Endodermal cell (in vitro differentiated cells): ENCODE results near the gene RHOB. TPM values are rescaled to one million over a fixed set of nuclear protein-coding genes. Genes with fewer than 3 reads are reported as not detected.

Experiments
- DNase-seq: peaks from one replicate; pipeline ENCODE4 v3.0.0-alpha.2; 2017
- H3K27ac ChIP-seq: 2 replicates; pipeline ENCODE4 v1.5.1; 2013; ENCODE audit warnings: mild to moderate bottlenecking, low read depth, low read length, moderate library complexity
- H3K27me3 ChIP-seq: 2 replicates; pipeline ENCODE4 v1.6.1; 2013; ENCODE audit warnings: mild to moderate bottlenecking, low read length, moderate library complexity; ENCODE audit not compliant: insufficient read depth, control insufficient read depth, poor library complexity, severe bottlenecking
- H3K36me3 ChIP-seq: 2 replicates; pipeline ENCODE4 v1.7.0; 2013; ENCODE audit warnings: mild to moderate bottlenecking, low read length, moderate library complexity; ENCODE audit not compliant: control insufficient read depth, insufficient read depth
- H3K4me1 ChIP-seq: one replicate; pipeline ENCODE4 v1.7.0; 2013; ENCODE audit warnings: low read length; ENCODE audit not compliant: control insufficient read depth, insufficient read depth
- H3K4me3 ChIP-seq: 2 replicates; pipeline ENCODE4 v1.5.1; 2013; ENCODE audit warnings: mild to moderate bottlenecking, low read length, moderate library complexity
- H3K9ac ChIP-seq: 2 replicates; pipeline ENCODE4 v1.6.1; 2013; ENCODE audit warnings: mild to moderate bottlenecking, low read length, moderate library complexity; ENCODE audit not compliant: poor library complexity, severe bottlenecking; ENCODE audit errors: extremely low read depth
- H3K9me3 ChIP-seq: 2 replicates; pipeline ENCODE4 v1.6.1; 2013; ENCODE audit warnings: mild to moderate bottlenecking, low read length, moderate library complexity; ENCODE audit not compliant: control insufficient read depth
- H3K27ac Mint-ChIP-seq: 2 replicates; pipeline ENCODE4 v1.8.0; 2020; ENCODE audit warnings: mixed read lengths
- H3K27me3 Mint-ChIP-seq: 2 replicates; pipeline ENCODE4 v1.8.0; 2021; ENCODE audit warnings: mild to moderate bottlenecking, mixed read lengths; ENCODE audit not compliant: insufficient read depth
- H3K36me3 Mint-ChIP-seq: 2 replicates; pipeline ENCODE4 v1.8.0; 2020; ENCODE audit warnings: low read depth, mixed read lengths
- H3K4me1 Mint-ChIP-seq: 2 replicates; pipeline ENCODE4 v1.8.0; 2020; ENCODE audit warnings: mixed read lengths
- H3K4me3 Mint-ChIP-seq: 2 replicates; pipeline ENCODE4 v1.8.0; 2020; ENCODE audit warnings: mild to moderate bottlenecking, moderate library complexity, mixed read lengths
- H3K9me3 Mint-ChIP-seq: 2 replicates; pipeline ENCODE4 v1.8.0; 2020; ENCODE audit warnings: mild to moderate bottlenecking, mixed read lengths
- CTCF ChIP-seq: fragments of 200-600 bp; sonication (generic); conservative IDR thresholded peaks from 2 replicates; pipeline ENCODE4 v1.5.0; 2021; ENCODE audit warnings: antibody characterized with exemption, mild to moderate bottlenecking
- WGBS, 2 experiments: methylation state at CpG; one replicate each; pipeline versions ENCODE4 v1.1.5 to v1.1.7; 2013; ENCODE audit warnings: missing lambda C conversion rate in 2 of 2, mixed read lengths in 1 of 2; ENCODE audit not compliant: insufficient coverage in 1 of 2, insufficient read length in 1 of 2; 5-methylcytosine and 5-hydroxymethylcytosine counted together
- total RNA-seq, 2 donors: library from RNA; stranded (reverse); fragmentation: NEBNext Ultra II Directional in 1 of 2; extraction: Animal tissue kit (Norgen Biotek cat#: 25700) in 1 of 2; gene quantifications; 2 replicates in 1 of 2; 3 replicates in 1 of 2; pipeline ENCODE4 v1.2.1, GENCODE V29; 2021

RHOB gene
- total RNA-seq, 2 donors from 2014 or later: 25.6 to 47.0 TPM

GRCh38 chr2:20494241-20494640, 47.4 kb downstream of the RHOB start:
- Histone ChIP-seq H3K4me3 (no peak overlapping the region), H3K9ac (no peak overlapping the region), H3K27ac (no peak overlapping the region), H3K36me3 (no peaks in the 10 kb centered on the region), H3K27me3 (no peaks in the 10 kb centered on the region), H3K4me1 (no peaks in the 10 kb centered on the region), H3K9me3 (no peaks in the 10 kb centered on the region)
- no peaks in the 10 kb centered on the region for H3K27me3 Mint-ChIP-seq
- no peaks in the 10 kb centered on the region for H3K36me3 Mint-ChIP-seq
- no peaks in the 10 kb centered on the region for H3K9me3 Mint-ChIP-seq
- TF ChIP-seq CTCF: no peak
- no peak overlapping the region for H3K27ac Mint-ChIP-seq
- H3K4me1 Mint-ChIP-seq: no peaks in the 10 kb centered on the region
- no peak overlapping the region for H3K4me3 Mint-ChIP-seq
- WGBS, 2 experiments: 92% methylated on average over 1 of the region's 1 CpG; no CpG with 5 or more reads in 1 of the 2 experiments
- no peak for DNase-seq

- H3K36me3 ChIP-seq: no peaks in the 10 kb centered on the region
- Mint-ChIP-seq H3K9me3 (no peaks in the 10 kb centered on the region), H3K4me3 (no peak overlapping the region), H3K27ac (no peak overlapping the region), H3K27me3 (no peaks in the 10 kb centered on the region), H3K4me1 (no peaks in the 10 kb centered on the region), H3K36me3 (no peaks in the 10 kb centered on the region)
- no peak overlapping the region for H3K27ac ChIP-seq
- H3K4me3 ChIP-seq: no peak overlapping the region
- no peak for TF ChIP-seq CTCF
- 87 to 89% methylated on average over 9 to 10 of the region's 10 CpGs for WGBS, 2 experiments
- no peaks in the 10 kb centered on the region for H3K9me3 ChIP-seq
- no peak for DNase-seq
- no peaks in the 10 kb centered on the region for H3K27me3 ChIP-seq
- no peak overlapping the region for H3K9ac ChIP-seq
- no peaks in the 10 kb centered on the region for H3K4me1 ChIP-seq
Observed at GRCh38 chr2:20496076-20496872, 49.4 kb downstream of the RHOB start.

GRCh38 chr2:20496942-20497341, 50.1 kb downstream of the RHOB start:
- TF ChIP-seq CTCF: no peak
- Mint-ChIP-seq H3K4me1 (no peaks in the 10 kb centered on the region), H3K27ac (no peak overlapping the region), H3K27me3 (no peaks in the 10 kb centered on the region), H3K4me3 (no peak overlapping the region), H3K36me3 (no peaks in the 10 kb centered on the region), H3K9me3 (no peaks in the 10 kb centered on the region)
- H3K4me3 ChIP-seq: no peak overlapping the region
- no peak overlapping the region for H3K27ac ChIP-seq
- WGBS, 2 experiments: 93 to 97% methylated on average over 6 to 11 of the region's 11 CpGs
- H3K27me3 ChIP-seq: no peaks in the 10 kb centered on the region
- no peaks in the 10 kb centered on the region for H3K36me3 ChIP-seq
- no peak for DNase-seq
- H3K9me3 ChIP-seq: no peaks in the 10 kb centered on the region
- no peak overlapping the region for H3K9ac ChIP-seq
- H3K4me1 ChIP-seq: no peaks in the 10 kb centered on the region

Other genes starting within 250 kb of the RHOB start
- gene SDC1, start 221.9 kb upstream of the RHOB start, total RNA-seq: 10 to 100 TPM; 12.7 to 19.2 TPM
- gene PUM2, start 96.2 kb upstream of the RHOB start, total RNA-seq: 100 to 1,000 TPM; 114 to 126 TPM
- 10 to 100 TPM; 23.0 to 26.2 TPM for gene HS1BP3, start 204.0 kb downstream of the RHOB start, total RNA-seq
- gene GDF7, start 220.1 kb downstream of the RHOB start, total RNA-seq: under 1 TPM; 0.07 to 0.09 TPM